GM18502 (cell line): ENCODE measurements around the gene SAMD4A.
A peak's percentile ranks its signal among the peaks of the same experiment; 100 is the strongest.
"Not testable (repeated sequence)": the region's sequence is repeated elsewhere in the genome, so short reads cannot be mapped to it uniquely, and the experiment has no call there.

ENCODE experiments used
- ATAC-seq: cut with Tn5 transposase; IDR thresholded peaks from one replicate; pipeline ENCODE4 v1.9.1; 2021; ENCODE audit warnings: mild to moderate bottlenecking; ENCODE audit not compliant: unreplicated experiment, poor library complexity

Gene SAMD4A

DNA sequence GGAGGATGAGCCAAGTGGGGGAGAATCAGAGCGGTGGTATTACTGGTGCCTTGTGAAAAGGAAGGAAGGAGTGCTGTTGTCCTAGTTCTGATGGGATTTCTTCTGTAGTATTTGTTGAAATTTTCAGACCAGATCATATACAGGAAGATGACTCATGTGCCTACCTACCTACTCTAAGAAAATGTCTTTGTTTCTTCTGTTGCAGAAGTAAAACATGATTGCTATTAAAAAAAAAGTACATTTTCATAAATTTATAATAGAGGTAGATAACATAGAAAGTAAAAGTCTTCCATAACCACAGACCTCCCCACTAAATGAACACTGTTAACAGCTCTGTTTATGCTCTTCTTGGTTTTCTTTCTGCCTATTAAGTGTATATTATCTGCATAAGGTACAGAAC is 26.9 kb downstream of the SAMD4A start:
- no peak for ATAC-seq

DNA sequence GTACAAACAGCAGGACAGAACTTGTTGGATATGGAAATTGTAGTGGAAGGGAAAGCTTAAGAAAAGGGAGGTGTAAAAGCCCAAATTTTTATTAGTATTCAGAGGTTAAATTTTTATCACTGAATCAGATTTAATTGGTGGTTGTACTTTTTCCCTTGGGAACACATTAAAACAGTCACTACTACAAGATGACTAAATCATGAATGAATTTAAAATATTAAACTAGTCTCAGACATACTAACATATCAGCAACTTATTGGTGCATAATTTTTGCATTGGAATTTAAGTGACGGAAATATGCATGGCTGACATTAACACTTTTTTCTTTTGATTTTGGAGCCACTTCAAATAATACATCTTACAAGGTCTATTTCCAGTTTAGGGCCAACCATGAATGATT is 27.6 kb downstream of the SAMD4A start:
- ATAC-seq: no peak

GRCh38 chr14:54597795-54598443 is 31.0 kb downstream of the SAMD4A start:
- ATAC-seq: no peak

DNA sequence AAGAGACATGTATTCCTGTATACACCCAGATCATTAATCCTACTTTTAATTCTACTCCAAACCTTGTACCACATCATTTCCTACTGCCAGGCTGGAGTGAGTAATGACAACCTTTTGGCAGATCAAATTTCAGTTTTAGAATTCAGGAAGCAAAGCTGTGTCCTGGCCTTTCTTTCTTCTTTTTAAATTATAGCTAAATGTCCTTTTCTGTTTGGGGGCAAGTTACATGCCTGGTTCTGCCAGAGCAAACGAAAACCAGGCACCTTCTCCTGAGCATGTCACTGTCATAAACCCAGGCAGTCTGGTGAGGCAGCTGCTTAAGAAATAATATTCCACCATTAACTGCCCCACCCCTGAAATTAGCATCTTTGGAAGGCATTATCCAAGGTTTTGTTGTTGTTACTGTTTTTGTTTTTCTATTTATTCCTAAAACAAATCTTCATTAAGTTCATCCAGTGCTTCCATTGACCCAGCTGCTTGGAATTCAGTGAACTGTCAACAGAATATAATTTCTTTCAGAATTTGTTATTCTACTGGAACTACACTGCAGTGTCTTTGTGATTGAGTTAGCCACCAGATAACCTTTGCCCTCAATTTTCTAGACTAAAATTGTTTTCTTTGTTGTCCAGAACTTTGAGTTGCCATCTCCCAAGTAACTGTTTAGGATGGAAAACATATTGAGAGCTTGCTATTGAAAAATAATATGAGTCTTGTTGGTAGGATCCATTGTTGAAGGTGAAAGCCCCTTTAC is 33.2 kb downstream of the SAMD4A start:
- ATAC-seq: no peak

DNA sequence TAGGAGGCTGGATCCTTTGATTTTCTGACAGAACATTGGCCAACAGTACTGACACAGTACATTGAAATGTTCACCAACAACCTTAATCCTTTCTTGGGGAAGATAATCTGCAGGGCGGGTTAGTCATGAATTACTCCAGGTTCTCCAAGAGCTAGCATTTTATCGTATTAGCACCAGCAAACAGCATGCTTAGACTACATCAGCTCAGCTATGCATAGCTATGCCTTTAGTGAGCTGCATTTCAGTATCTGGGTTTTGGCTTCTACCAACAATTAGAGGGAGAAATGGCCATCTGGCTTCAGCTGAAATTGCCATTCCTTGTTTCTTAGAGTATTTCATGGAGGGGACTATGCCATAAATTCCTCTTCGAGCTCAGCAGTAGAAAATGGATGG is 33.8 kb downstream of the SAMD4A start:
- no peak for ATAC-seq

GRCh38 chr14:54603362-54603761 is 36.4 kb downstream of the SAMD4A start:
- no peak for ATAC-seq

GRCh38 chr14:54606178-54606577 is 39.2 kb downstream of the SAMD4A start:
- ATAC-seq: no peak

GRCh38 chr14:54606631-54607133 is 39.8 kb downstream of the SAMD4A start:
- ATAC-seq: no peak

DNA sequence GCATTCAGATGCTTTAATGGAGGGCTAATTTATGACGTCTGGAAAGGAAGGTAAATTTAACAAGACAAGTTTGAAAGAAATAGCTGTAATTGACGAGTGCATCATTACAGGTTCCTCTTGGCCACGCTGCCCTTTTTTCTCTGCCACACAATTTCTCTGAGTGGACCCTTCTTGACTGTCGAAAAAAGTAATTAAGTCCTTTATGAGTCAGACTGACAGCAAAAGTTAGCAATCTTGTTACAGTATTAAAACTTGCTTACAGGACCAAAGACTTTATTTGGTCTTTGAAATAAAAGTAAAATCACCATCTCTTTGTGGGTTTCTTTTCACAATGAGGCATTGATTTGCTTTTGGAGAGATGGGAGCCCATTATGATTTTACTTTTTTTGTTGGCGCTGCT is 42.6 kb downstream of the SAMD4A start:
- ATAC-seq: no peak

DNA sequence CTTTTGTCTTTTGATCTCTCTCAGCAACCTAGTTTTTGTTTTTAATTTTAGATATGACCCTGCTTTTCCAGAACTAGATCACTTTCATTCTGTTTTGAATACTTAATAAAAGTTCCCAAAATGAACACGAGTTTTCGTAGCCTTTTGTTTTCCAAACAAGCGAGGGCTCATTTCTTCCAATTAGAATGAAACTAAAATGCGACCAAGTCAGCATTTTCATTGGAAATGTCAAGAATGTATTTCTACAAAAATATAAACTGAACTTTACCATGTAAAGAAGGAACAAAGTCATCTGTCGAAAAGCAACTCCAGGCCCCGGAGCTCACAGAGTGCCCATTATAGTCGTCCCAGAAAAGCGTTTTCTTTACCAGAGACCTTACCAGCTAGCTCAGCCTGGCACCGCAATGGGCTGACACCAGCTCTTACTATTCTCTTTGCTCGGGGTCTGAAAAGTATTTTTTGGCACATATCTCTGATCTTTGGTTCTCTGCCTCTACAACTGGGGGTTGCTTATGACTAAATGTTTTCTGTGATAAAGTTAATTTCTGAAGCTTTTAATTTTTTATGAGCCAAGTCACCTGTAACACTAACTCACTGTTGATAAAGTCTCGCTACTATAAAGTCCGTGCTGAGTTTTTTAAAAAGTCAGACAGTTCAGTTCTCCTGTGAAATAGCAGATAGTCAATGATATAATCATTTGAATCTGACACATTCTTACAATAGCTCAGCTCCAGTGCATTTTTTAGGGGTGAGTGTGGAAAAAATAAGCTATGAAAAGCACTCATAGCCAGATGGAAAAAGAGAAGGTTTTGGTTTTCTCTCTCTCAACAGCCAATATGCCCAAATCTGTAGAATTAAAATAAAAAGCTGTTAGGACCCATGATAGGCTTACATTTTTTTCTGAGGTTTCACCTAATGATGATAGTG is 43.4 kb downstream of the SAMD4A start:
- no peak for ATAC-seq

GRCh38 chr14:54614296-54614695 is 47.4 kb downstream of the SAMD4A start:
- no peak for ATAC-seq

- no peak for ATAC-seq
Measured at GRCh38 chr14:54617467-54617866, 50.5 kb downstream of the SAMD4A start.

GRCh38 chr14:54621686-54622085 is 54.8 kb downstream of the SAMD4A start:
- no peak for ATAC-seq

GRCh38 chr14:54622192-54622958 is 55.4 kb downstream of the SAMD4A start:
- ATAC-seq: peak; percentile 91

GRCh38 chr14:54623279-54624004 is 56.5 kb downstream of the SAMD4A start:
- no peak for ATAC-seq

DNA sequence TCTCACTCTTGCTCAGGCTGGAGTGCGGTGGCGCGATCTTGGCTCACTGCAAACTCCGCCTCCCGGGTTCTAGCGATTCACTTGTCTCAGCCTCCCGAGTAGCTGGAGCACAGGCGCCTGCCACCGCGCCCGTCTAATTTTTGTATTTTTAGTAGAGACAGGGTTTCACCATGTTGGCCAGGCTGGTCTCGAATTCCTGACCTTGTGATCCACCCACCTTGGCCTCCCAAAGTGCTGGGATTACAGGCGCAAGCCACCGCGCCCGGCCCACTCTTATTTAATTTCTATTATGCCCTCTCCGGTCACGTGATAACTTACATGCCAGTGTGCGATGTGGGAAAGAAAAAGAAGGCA is 57.1 kb downstream of the SAMD4A start:
- ATAC-seq: not testable (repeated sequence)

DNA sequence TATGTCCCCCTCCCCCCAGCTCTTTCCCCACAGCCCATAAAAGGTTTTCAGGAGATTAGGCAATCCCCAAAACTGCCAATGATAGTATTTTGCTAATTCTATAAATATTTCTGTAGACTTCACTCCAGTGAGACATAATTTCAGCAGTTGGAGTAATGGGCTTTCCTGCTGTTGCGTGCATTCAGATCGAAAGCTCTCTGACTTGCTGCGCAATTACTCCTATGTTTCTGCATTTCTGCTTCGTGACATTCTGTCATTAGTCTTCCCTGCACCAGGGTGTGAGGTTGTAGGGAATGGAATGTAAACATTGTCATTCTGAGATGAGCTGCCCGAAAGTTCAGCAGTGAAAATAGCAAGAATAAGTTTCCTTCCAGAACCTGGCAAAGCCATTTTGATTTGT is 58.2 kb downstream of the SAMD4A start:
- no peak for ATAC-seq

- ATAC-seq: peak; percentile 15
Measured at GRCh38 chr14:54627219-54627539, 60.3 kb downstream of the SAMD4A start.

DNA sequence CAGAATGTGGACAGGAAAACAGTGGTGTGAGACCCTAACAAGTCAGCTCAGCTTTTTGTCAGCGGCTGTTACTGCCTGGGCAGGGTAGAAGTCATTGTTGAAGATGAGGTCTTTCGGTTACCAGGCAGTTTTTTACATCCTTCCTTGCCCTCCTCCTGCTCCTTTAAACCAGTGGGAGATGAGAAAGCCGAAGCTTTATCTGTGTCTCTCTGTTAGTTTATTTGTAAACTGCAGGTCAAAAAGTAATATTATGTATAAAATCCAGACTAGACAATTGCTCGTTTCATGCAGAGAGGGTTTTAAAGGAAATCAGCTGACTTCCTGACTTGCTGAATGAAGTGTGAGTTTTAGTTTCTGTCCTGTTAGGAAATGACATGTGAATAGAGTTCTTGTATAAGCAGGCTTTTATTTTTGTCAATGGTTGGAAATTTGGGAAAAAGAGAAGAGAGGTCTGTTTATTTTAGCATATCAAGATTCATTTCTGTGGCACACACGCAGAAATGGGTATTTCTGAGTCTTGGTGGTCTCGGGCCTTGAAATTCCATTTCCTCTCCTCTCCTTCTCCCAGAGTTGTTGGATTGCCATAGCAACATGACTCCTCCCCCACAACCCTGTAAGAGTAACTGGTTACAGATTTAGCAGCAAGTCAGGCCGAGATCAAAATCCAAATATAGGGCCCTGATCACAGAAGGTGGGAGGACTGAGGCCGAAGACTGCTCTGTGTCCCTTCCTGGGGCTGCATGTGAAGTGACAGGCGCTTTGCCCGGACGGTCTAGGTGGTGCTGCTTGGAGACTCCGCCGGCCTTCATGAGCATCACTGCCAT is 60.8 kb downstream of the SAMD4A start:
- peak; percentile 83 for ATAC-seq
